ENCODE measurements around the gene PAX8.

Gene PAX8

GRCh38 chr2:113305146-113305545 lies 26.4 kb upstream of the PAX8 start:
- Histone ChIP-seq H3K27ac (ENCODE audit: extremely low read depth, low read depth, low read length) (no peak overlapping the region), H3K9me3 (ENCODE audit: control insufficient read depth, insufficient read depth, low read depth, low read length) (no peaks in the 10 kb centered on the region), H3K4me1 (ENCODE audit: control insufficient read depth, insufficient read depth, low read length) (no peaks in the 10 kb centered on the region), H3K36me3 (ENCODE audit: control insufficient read depth in 2 of 2, insufficient read depth in 1 of 2, low read length in 2 of 2) (no peaks in the 10 kb centered on the region), H3K4me3 (ENCODE audit: low read depth, low read length) (no peak overlapping the region)
- CTCF ChIA-PET, result interaction anchor here (0.7 to 1.1 kb wide), 2 partner anchors 11 to 167 kb away, joined by 3 to 6 read pairs; no protein-coding TSS in a partner anchor
- TF ChIP-seq ZNF169 (tag by site-specific recombination; IDR thresholded peaks at IDR 0.05) (no peak), ZNF843 (tag by site-specific recombination; IDR thresholded peaks at IDR 0.05) (no peak), ZNF121 (tag by site-specific recombination; IDR thresholded peaks at IDR 0.05) (no peak), ZNF701 (tag by site-specific recombination; IDR thresholded peaks at IDR 0.05) (no peak), ZNF704 (tag by site-specific recombination; IDR thresholded peaks at IDR 0.05) (no peak), KLF1 (tag by site-specific recombination; IDR thresholded peaks at IDR 0.05) (no peak), ZNF16 (tag by site-specific recombination; IDR thresholded peaks at IDR 0.05; ENCODE audit: low read depth) (no peak), KLF10 (tag by site-specific recombination; IDR thresholded peaks at IDR 0.05) (no peak), FEZF1 (tag by site-specific recombination; IDR thresholded peaks at IDR 0.05) (no peak), ZBTB8A (tag by site-specific recombination; IDR thresholded peaks at IDR 0.05) (no peak), ZNF341 (tag by site-specific recombination; IDR thresholded peaks at IDR 0.05; ENCODE audit: low read depth) (no peak), ZNF148 (tag by site-specific recombination; IDR thresholded peaks at IDR 0.05; ENCODE audit: borderline replicate concordance) (no peak), ZFP3 (tag by site-specific recombination; IDR thresholded peaks at IDR 0.05; ENCODE audit: low read depth) (no peak), ZNF560 (tag by site-specific recombination; IDR thresholded peaks at IDR 0.05; ENCODE audit: borderline replicate concordance) (no peak), ZNF561 (tag by site-specific recombination; IDR thresholded peaks at IDR 0.05; ENCODE audit: borderline replicate concordance) (no peak), SCRT1 (tag by site-specific recombination; IDR thresholded peaks at IDR 0.05; ENCODE audit: borderline replicate concordance) (no peak), ZNF211 (tag by site-specific recombination; IDR thresholded peaks at IDR 0.05; ENCODE audit: low read depth) (no peak)
- TF ChIP-seq, protein P1, sequence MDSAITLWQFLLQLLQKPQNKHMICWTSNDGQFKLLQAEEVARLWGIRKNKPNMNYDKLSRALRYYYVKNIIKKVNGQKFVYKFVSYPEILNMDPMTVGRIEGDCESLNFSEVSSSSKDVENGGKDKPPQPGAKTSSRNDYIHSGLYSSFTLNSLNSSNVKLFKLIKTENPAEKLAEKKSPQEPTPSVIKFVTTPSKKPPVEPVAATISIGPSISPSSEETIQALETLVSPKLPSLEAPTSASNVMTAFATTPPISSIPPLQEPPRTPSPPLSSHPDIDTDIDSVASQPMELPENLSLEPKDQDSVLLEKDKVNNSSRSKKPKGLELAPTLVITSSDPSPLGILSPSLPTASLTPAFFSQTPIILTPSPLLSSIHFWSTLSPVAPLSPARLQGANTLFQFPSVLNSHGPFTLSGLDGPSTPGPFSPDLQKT (IDR thresholded peaks at IDR 0.05; ENCODE audit: borderline replicate concordance, low read depth, low read length), result no peak
- TF ChIP-seq, protein P2, sequence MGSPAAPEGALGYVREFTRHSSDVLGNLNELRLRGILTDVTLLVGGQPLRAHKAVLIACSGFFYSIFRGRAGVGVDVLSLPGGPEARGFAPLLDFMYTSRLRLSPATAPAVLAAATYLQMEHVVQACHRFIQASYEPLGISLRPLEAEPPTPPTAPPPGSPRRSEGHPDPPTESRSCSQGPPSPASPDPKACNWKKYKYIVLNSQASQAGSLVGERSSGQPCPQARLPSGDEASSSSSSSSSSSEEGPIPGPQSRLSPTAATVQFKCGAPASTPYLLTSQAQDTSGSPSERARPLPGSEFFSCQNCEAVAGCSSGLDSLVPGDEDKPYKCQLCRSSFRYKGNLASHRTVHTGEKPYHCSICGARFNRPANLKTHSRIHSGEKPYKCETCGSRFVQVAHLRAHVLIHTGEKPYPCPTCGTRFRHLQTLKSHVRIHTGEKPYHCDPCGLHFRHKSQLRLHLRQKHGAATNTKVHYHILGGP (tag by site-specific recombination; IDR thresholded peaks at IDR 0.05), result no peak
- POLR2A ChIA-PET, result no interaction called here

GRCh38 chr2:113304702-113305101 lies 26.0 kb upstream of the PAX8 start:
- ChIA-PET CTCF (interaction anchor here (0.7 to 1.1 kb wide), 2 partner anchors 12 to 166 kb away, joined by 3 to 6 read pairs; no protein-coding TSS in a partner anchor), POLR2A (no interaction called here)
- no peaks in the 10 kb centered on the region for H3K4me1 ChIP-seq (ENCODE audit: control insufficient read depth, insufficient read depth, low read length)
- no peak overlapping the region for H3K27ac ChIP-seq (ENCODE audit: extremely low read depth, low read depth, low read length)
- H3K9me3 ChIP-seq (ENCODE audit: control insufficient read depth, insufficient read depth, low read depth, low read length), result no peaks in the 10 kb centered on the region
- no peaks in the 10 kb centered on the region for H3K36me3 ChIP-seq (ENCODE audit: control insufficient read depth in 2 of 2, insufficient read depth in 1 of 2, low read length in 2 of 2)
- TF ChIP-seq ZNF501 (tag by site-specific recombination; IDR thresholded peaks at IDR 0.05) (no peak), MYNN (tag by site-specific recombination; IDR thresholded peaks at IDR 0.05; ENCODE audit: borderline replicate concordance) (no peak), ZNF426 (tag by site-specific recombination; IDR thresholded peaks at IDR 0.05) (no peak), ZNF548 (tag by site-specific recombination; IDR thresholded peaks at IDR 0.05) (no peak), ZNF248 (tag by site-specific recombination; IDR thresholded peaks at IDR 0.05) (no peak), ATF2 (tag by site-specific recombination; IDR thresholded peaks at IDR 0.05; ENCODE audit: low read depth) (no peak), ZNF585B (tag by site-specific recombination; IDR thresholded peaks at IDR 0.05) (no peak), ZSCAN30 (tag by site-specific recombination; IDR thresholded peaks at IDR 0.05) (no peak), ZNF155 (tag by site-specific recombination; IDR thresholded peaks at IDR 0.05) (no peak), ZFP3 (tag by site-specific recombination; IDR thresholded peaks at IDR 0.05; ENCODE audit: low read depth) (no peak), ZNF843 (tag by site-specific recombination; IDR thresholded peaks at IDR 0.05) (no peak)
- no peak overlapping the region for H3K4me3 ChIP-seq (ENCODE audit: low read depth, low read length)
